Stimulated activated naive CD8-positive, alpha-beta T cell treated with anti-CD3 and anti-CD28 coated beads, Interleukin-15, Interleukin-2, amounts not matched to agents 100 ng/mL and 50 ng/mL, for 24 hours (primary cell): Measurements from ENCODE around the gene MGST2.
"Not testable (repeated sequence)": the region's sequence is repeated elsewhere in the genome, so short reads cannot be mapped to it uniquely, and the experiment has no call there.

Experiments used
- H3K27ac Mint-ChIP-seq: one replicate; pipeline ENCODE4 v1.8.0; 2021; ENCODE audit warnings: mild to moderate bottlenecking, mixed read lengths
- H3K27me3 Mint-ChIP-seq: one replicate; pipeline ENCODE4 v1.8.0; 2021; ENCODE audit warnings: mixed read lengths
- H3K36me3 Mint-ChIP-seq: one replicate; pipeline ENCODE4 v1.8.0; 2021; ENCODE audit warnings: low read depth, mixed read lengths
- H3K4me1 Mint-ChIP-seq: one replicate; pipeline ENCODE4 v1.8.0; 2021; ENCODE audit warnings: low read depth, mixed read lengths
- H3K4me3 Mint-ChIP-seq: one replicate; pipeline ENCODE4 v1.8.0; 2021; ENCODE audit warnings: mild to moderate bottlenecking, mixed read lengths
- H3K9me3 Mint-ChIP-seq: one replicate; pipeline ENCODE4 v1.8.0; 2021; ENCODE audit warnings: mixed read lengths

The MGST2 gene

GRCh38 chr4:139633661-139634060, 32.0 kb upstream of the MGST2 start:
- H3K4me3 Mint-ChIP-seq = no peak overlapping the region
- H3K27me3 Mint-ChIP-seq = peaks cover 12% of the 10 kb centered on the region
- no peaks in the 10 kb centered on the region for H3K4me1 Mint-ChIP-seq
- no peak overlapping the region for H3K27ac Mint-ChIP-seq
- H3K9me3 Mint-ChIP-seq = peaks cover 11% of the 10 kb centered on the region
- no peaks in the 10 kb centered on the region for H3K36me3 Mint-ChIP-seq

- Mint-ChIP-seq H3K4me1 (no peaks in the 10 kb centered on the region), H3K9me3 (peaks cover 15% of the 10 kb centered on the region), H3K27ac (no peak overlapping the region), H3K27me3 (peaks cover 12% of the 10 kb centered on the region), H3K36me3 (no peaks in the 10 kb centered on the region), H3K4me3 (no peak overlapping the region)
Observed at GRCh38 chr4:139635966-139636365, 29.7 kb upstream of the MGST2 start.

- H3K9me3 Mint-ChIP-seq = peaks cover 15% of the 10 kb centered on the region
- peaks cover 12% of the 10 kb centered on the region for H3K27me3 Mint-ChIP-seq
- not testable (repeated sequence) for H3K4me1 Mint-ChIP-seq, H3K4me3 Mint-ChIP-seq, H3K27ac Mint-ChIP-seq, H3K36me3 Mint-ChIP-seq
Observed at GRCh38 chr4:139638306-139638705, 27.3 kb upstream of the MGST2 start.

GRCh38 chr4:139639654-139640053, 26.0 kb upstream of the MGST2 start:
- peaks cover 15% of the 10 kb centered on the region for H3K9me3 Mint-ChIP-seq
- H3K27me3 Mint-ChIP-seq = peaks cover 4% of the 10 kb centered on the region
- no peaks in the 10 kb centered on the region for H3K4me1 Mint-ChIP-seq
- H3K36me3 Mint-ChIP-seq = no peaks in the 10 kb centered on the region
- no peak overlapping the region for H3K27ac Mint-ChIP-seq
- no peak overlapping the region for H3K4me3 Mint-ChIP-seq

GRCh38 chr4:139641218-139641617, 24.4 kb upstream of the MGST2 start:
- Mint-ChIP-seq H3K36me3 (no peaks in the 10 kb centered on the region), H3K4me1 (no peaks in the 10 kb centered on the region), H3K4me3 (no peak overlapping the region), H3K27ac (no peak overlapping the region), H3K9me3 (peaks cover 15% of the 10 kb centered on the region), H3K27me3 (no peaks in the 10 kb centered on the region)

GRCh38 chr4:139642364-139642763, 23.3 kb upstream of the MGST2 start:
- Mint-ChIP-seq H3K4me3 (no peak overlapping the region), H3K9me3 (peaks cover 13% of the 10 kb centered on the region), H3K36me3 (no peaks in the 10 kb centered on the region), H3K27ac (no peak overlapping the region), H3K4me1 (no peaks in the 10 kb centered on the region), H3K27me3 (no peaks in the 10 kb centered on the region)

- Mint-ChIP-seq H3K27me3 (no peaks in the 10 kb centered on the region), H3K4me3 (no peak overlapping the region), H3K27ac (no peak overlapping the region), H3K4me1 (no peaks in the 10 kb centered on the region), H3K9me3 (peaks cover 6% of the 10 kb centered on the region), H3K36me3 (no peaks in the 10 kb centered on the region)
Observed at GRCh38 chr4:139643042-139643895, 22.4 kb upstream of the MGST2 start.

GRCh38 chr4:139645458-139645857, 20.2 kb upstream of the MGST2 start:
- Mint-ChIP-seq H3K4me1 (no peaks in the 10 kb centered on the region), H3K36me3 (no peaks in the 10 kb centered on the region), H3K4me3 (no peak overlapping the region), H3K27ac (no peak overlapping the region), H3K27me3 (no peaks in the 10 kb centered on the region), H3K9me3 (no peaks in the 10 kb centered on the region)

- Mint-ChIP-seq H3K9me3 (no peaks in the 10 kb centered on the region), H3K36me3 (no peaks in the 10 kb centered on the region), H3K27ac (no peak overlapping the region), H3K27me3 (no peaks in the 10 kb centered on the region), H3K4me3 (no peak overlapping the region), H3K4me1 (peaks cover 9% of the 10 kb centered on the region)
Observed at GRCh38 chr4:139647184-139647583, 18.4 kb upstream of the MGST2 start.

GRCh38 chr4:139647952-139648351, 17.7 kb upstream of the MGST2 start:
- H3K27ac Mint-ChIP-seq = no peak overlapping the region
- H3K4me3 Mint-ChIP-seq = no peak overlapping the region
- H3K36me3 Mint-ChIP-seq = no peaks in the 10 kb centered on the region
- no peaks in the 10 kb centered on the region for H3K9me3 Mint-ChIP-seq
- peaks cover 9% of the 10 kb centered on the region for H3K4me1 Mint-ChIP-seq
- no peaks in the 10 kb centered on the region for H3K27me3 Mint-ChIP-seq

GRCh38 chr4:139651282-139652194, 14.1 kb upstream of the MGST2 start:
- H3K27me3 Mint-ChIP-seq = no peaks in the 10 kb centered on the region
- H3K9me3 Mint-ChIP-seq = no peaks in the 10 kb centered on the region
- H3K27ac Mint-ChIP-seq = no peak overlapping the region
- H3K4me3 Mint-ChIP-seq = no peak overlapping the region
- H3K36me3 Mint-ChIP-seq = no peaks in the 10 kb centered on the region
- peaks cover 9% of the 10 kb centered on the region for H3K4me1 Mint-ChIP-seq

GRCh38 chr4:139654516-139654915, 11.1 kb upstream of the MGST2 start:
- Mint-ChIP-seq H3K36me3 (no peaks in the 10 kb centered on the region), H3K9me3 (no peaks in the 10 kb centered on the region), H3K27ac (no peak overlapping the region), H3K4me3 (no peak overlapping the region), H3K4me1 (peaks cover 29% of the 10 kb centered on the region), H3K27me3 (no peaks in the 10 kb centered on the region)

GRCh38 chr4:139655116-139655515, 10.5 kb upstream of the MGST2 start:
- Mint-ChIP-seq H3K27ac (no peak overlapping the region), H3K27me3 (no peaks in the 10 kb centered on the region), H3K9me3 (no peaks in the 10 kb centered on the region), H3K4me1 (peaks cover 29% of the 10 kb centered on the region), H3K36me3 (no peaks in the 10 kb centered on the region), H3K4me3 (no peak overlapping the region)

- Mint-ChIP-seq H3K27me3 (no peaks in the 10 kb centered on the region), H3K4me1 (peaks cover 20% of the 10 kb centered on the region), H3K27ac (peak overlapping the region; percentile 42), H3K9me3 (no peaks in the 10 kb centered on the region), H3K4me3 (peak overlapping the region; percentile 2), H3K36me3 (no peaks in the 10 kb centered on the region)
Observed at GRCh38 chr4:139656614-139657486, 8.8 kb upstream of the MGST2 start.
